IMR-90 (cell line): Measurements from ENCODE around the gene ZNF782.

Source experiments
- CEBPB ChIP-seq: IDR thresholded peaks from 2 replicates; pipeline ENCODE4 v1.6.1; 2012; ENCODE audit warnings: low read depth, low read length, improper control_type of control experiment
- CHD1 ChIP-seq: IDR thresholded peaks from 2 replicates; pipeline ENCODE4 v1.6.1; 2012; ENCODE audit warnings: low read depth, low read length, improper control_type of control experiment
- CTCF ChIP-seq: conservative IDR thresholded peaks from 2 replicates; pipeline ENCODE4 v1.5.1; 2012; ENCODE audit warnings: mild to moderate bottlenecking, low read depth, low read length, improper control_type of control experiment
- ELK1 ChIP-seq: fragments of 150-350 bp; IDR thresholded peaks from 2 replicates; pipeline ENCODE4 v1.6.1; 2016; ENCODE audit warnings: low read depth, mild to moderate bottlenecking, low read length, moderate library complexity, borderline replicate concordance
- MAFK ChIP-seq: IDR thresholded peaks from 2 replicates; pipeline ENCODE4 v1.6.1; 2012; ENCODE audit warnings: low read depth, low read length, improper control_type of control experiment
- MAZ ChIP-seq: IDR thresholded peaks from 2 replicates; pipeline ENCODE4 v1.6.1; 2012; ENCODE audit warnings: low read depth, mild to moderate bottlenecking, low read length, improper control_type of control experiment, moderate library complexity, borderline replicate concordance
- MXI1 ChIP-seq: IDR thresholded peaks from 2 replicates; pipeline ENCODE4 v1.6.1; 2012; ENCODE audit warnings: low read depth, mild to moderate bottlenecking, low read length, moderate library complexity, borderline replicate concordance
- NFE2L2 ChIP-seq: fragments of 150-350 bp; IDR thresholded peaks from 2 replicates; pipeline ENCODE4 v1.6.1; 2016; ENCODE audit warnings: low read depth, mild to moderate bottlenecking, low read length
- POLR2A ChIP-seq: IDR thresholded peaks from 2 replicates; pipeline ENCODE4 v1.6.1; 2012; ENCODE audit warnings: mild to moderate bottlenecking, low read depth, low read length
- RAD21 ChIP-seq: IDR thresholded peaks from 2 replicates; pipeline ENCODE4 v1.6.1; 2012; ENCODE audit warnings: low read length, improper control_type of control experiment
- RCOR1 ChIP-seq: IDR thresholded peaks from 2 replicates; pipeline ENCODE4 v1.6.1; 2012; ENCODE audit warnings: mild to moderate bottlenecking, low read length, improper control_type of control experiment; ENCODE audit not compliant: insufficient replicate concordance
- RFX5 ChIP-seq: IDR thresholded peaks from 2 replicates; pipeline ENCODE4 v1.8.0; 2012; ENCODE audit warnings: low read depth, mild to moderate bottlenecking, low read length, moderate library complexity
- SMC3 ChIP-seq: fragments of 150-350 bp; IDR thresholded peaks from 2 replicates; pipeline ENCODE4 v1.6.1; 2016; ENCODE audit warnings: low read depth, mild to moderate bottlenecking, antibody characterized with exemption, low read length, moderate library complexity
- USF2 ChIP-seq: fragments of 150-350 bp; IDR thresholded peaks from 2 replicates; pipeline ENCODE4 v1.6.1; 2017; ENCODE audit warnings: mild to moderate bottlenecking, antibody characterized with exemption, low read length, low read depth

- TF ChIP-seq CEBPB: no peak
- no peak for TF ChIP-seq CTCF
- TF ChIP-seq MXI1: no peak
- TF ChIP-seq NFE2L2: no peak
- no peak for TF ChIP-seq USF2
- no peak for TF ChIP-seq POLR2A
- no peak for TF ChIP-seq MAZ
- TF ChIP-seq RFX5: no peak
- TF ChIP-seq SMC3: no peak
- no peak for TF ChIP-seq RCOR1
- no peak for TF ChIP-seq RAD21
- TF ChIP-seq ELK1: no peak
- no peak for TF ChIP-seq CHD1
- TF ChIP-seq MAFK: no peak
Observed at GRCh38 chr9:96818533-96818932, 35.8 kb downstream of the ZNF782 start.
